ENCODE data around the gene SYT1. TPM values are rescaled to one million over a fixed set of nuclear protein-coding genes. Genes with fewer than 3 reads are reported as not detected.

Gene SYT1
- total RNA-seq, 1 experiment from 2014 or later, result 15.8 TPM

DNA sequence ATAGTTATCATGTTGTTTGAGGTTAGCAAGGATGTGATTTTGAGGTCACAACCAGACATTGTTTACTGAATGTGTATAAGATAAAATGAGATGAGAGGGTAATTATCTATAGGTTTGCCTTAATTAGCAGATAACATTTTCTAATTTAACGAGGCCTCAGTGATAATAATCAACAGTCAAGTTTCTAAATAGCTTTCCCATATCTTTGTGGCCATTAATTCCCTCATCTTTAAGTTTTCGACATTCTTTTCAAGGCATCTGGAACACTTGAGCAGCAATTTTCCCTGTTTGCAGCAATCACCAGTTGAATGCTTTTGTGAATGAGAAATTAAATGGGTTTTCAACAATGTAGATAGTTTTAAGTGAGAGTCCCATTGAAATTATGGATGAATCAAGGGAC is 304.1 kb downstream of the SYT1 start:
- Histone ChIP-seq H3K79me1 (ENCODE audit: insufficient read depth, low read depth, low read length, poor library complexity, severe bottlenecking) (no peaks in the 10 kb centered on the region), H3K14ac (ENCODE audit: insufficient read depth, low read length) (no peak overlapping the region), H4K20me1 (ENCODE audit: control insufficient read depth, insufficient read depth, insufficient read length) (no peaks in the 10 kb centered on the region), H3T11ph (ENCODE audit: low read length) (no peak overlapping the region), H2AK5ac (ENCODE audit: insufficient read length, low read length) (no peak overlapping the region), H3K23me2 (ENCODE audit: insufficient read length, low read depth, low read length, poor library complexity, severe bottlenecking) (no peaks in the 10 kb centered on the region), H2BK5ac (ENCODE audit: insufficient read length, low read length) (no peak overlapping the region), H2BK12ac (ENCODE audit: insufficient read length, low read depth, low read length) (no peak overlapping the region), H3K4me2 (ENCODE audit: insufficient read depth, insufficient read length, low read length) (no peak overlapping the region), H2AFZ (ENCODE audit: low read length) (no peak overlapping the region), H4K8ac (replicated peaks; ENCODE audit: insufficient read length, low read depth, low read length) (no peak overlapping the region), H3K9me3 (ENCODE audit: control insufficient read depth, low read depth, low read length) (no peaks in the 10 kb centered on the region), H3K27me3 (ENCODE audit: insufficient read depth, low read length) (no peaks in the 10 kb centered on the region), H3K27ac (ENCODE audit: insufficient read length, low read depth, low read length) (no peak overlapping the region), H3K18ac (ENCODE audit: insufficient read length, low read depth, low read length) (no peak overlapping the region), H3K9ac (ENCODE audit: extremely low read depth, insufficient read length, low read length) (no peak overlapping the region), H2BK20ac (ENCODE audit: low read depth, low read length, poor library complexity, severe bottlenecking) (no peak overlapping the region), H3K4ac (ENCODE audit: low read depth, low read length) (no peak overlapping the region), H3K23ac (ENCODE audit: insufficient read length, low read depth, low read length) (no peak overlapping the region), H3K4me1 (ENCODE audit: insufficient read depth, low read length) (no peaks in the 10 kb centered on the region; the same call in 1 of the 2 replicates), H3K56ac (ENCODE audit: insufficient read length, low read depth, low read length) (no peak overlapping the region), H4K91ac (ENCODE audit: insufficient read length, low read depth, low read length) (no peak overlapping the region), H4K5ac (ENCODE audit: insufficient read length, low read depth, low read length) (no peak overlapping the region), H2BK120ac (ENCODE audit: low read depth, low read length, poor library complexity, severe bottlenecking) (no peak overlapping the region), H3K79me2 (ENCODE audit: insufficient read depth, low read length) (peaks cover 2% of the 10 kb centered on the region; the same call in 1 of the 2 replicates), H2BK15ac (ENCODE audit: low read depth, low read length) (no peak overlapping the region)
- Mint-ChIP-seq H3K9me3 (peaks cover 11 to 16% of the 10 kb centered on the region in 2 experiments; a peak in 4 of 5 replicates), H3K27me3 (ENCODE audit: low read depth) (no peaks in the 10 kb centered on the region), H3K4me1 (peaks cover 0 to 2% of the 10 kb centered on the region in 2 experiments; a peak in 1 of 4 replicates), H3K27ac (no peak overlapping the region), H3K36me3 (ENCODE audit: insufficient read depth in 1 of 3, low read depth in 3 of 3) (peaks cover 0 to 17% (median 13%) of the 10 kb centered on the region in 3 experiments; a peak in 5 of 7 replicates), H3K4me3 (no peak overlapping the region)
- no CpG with 5 or more reads among the region's 2 CpGs for WGBS (ENCODE audit: extremely low coverage, insufficient read length, low lambda C conversion rate)
- no peak for DNase-seq
- TF ChIP-seq, protein P1, sequence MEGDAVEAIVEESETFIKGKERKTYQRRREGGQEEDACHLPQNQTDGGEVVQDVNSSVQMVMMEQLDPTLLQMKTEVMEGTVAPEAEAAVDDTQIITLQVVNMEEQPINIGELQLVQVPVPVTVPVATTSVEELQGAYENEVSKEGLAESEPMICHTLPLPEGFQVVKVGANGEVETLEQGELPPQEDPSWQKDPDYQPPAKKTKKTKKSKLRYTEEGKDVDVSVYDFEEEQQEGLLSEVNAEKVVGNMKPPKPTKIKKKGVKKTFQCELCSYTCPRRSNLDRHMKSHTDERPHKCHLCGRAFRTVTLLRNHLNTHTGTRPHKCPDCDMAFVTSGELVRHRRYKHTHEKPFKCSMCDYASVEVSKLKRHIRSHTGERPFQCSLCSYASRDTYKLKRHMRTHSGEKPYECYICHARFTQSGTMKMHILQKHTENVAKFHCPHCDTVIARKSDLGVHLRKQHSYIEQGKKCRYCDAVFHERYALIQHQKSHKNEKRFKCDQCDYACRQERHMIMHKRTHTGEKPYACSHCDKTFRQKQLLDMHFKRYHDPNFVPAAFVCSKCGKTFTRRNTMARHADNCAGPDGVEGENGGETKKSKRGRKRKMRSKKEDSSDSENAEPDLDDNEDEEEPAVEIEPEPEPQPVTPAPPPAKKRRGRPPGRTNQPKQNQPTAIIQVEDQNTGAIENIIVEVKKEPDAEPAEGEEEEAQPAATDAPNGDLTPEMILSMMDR (conservative IDR thresholded peaks at IDR 0.05), result no peak

Data from H9 (cell line).